ENCODE data around the gene MVB12B. TPM values are rescaled to one million over a fixed set of nuclear protein-coding genes. Genes with fewer than 3 reads are reported as not detected.
A peak's percentile ranks its signal among the peaks of the same experiment; 100 is the strongest.

The MVB12B gene
- total and polyA plus RNA-seq, 2 of the 13 experiments (the other 11 are each of a cell fraction or from before 2014, with no cell fraction given) = 12.1 to 30.1 TPM

DNA sequence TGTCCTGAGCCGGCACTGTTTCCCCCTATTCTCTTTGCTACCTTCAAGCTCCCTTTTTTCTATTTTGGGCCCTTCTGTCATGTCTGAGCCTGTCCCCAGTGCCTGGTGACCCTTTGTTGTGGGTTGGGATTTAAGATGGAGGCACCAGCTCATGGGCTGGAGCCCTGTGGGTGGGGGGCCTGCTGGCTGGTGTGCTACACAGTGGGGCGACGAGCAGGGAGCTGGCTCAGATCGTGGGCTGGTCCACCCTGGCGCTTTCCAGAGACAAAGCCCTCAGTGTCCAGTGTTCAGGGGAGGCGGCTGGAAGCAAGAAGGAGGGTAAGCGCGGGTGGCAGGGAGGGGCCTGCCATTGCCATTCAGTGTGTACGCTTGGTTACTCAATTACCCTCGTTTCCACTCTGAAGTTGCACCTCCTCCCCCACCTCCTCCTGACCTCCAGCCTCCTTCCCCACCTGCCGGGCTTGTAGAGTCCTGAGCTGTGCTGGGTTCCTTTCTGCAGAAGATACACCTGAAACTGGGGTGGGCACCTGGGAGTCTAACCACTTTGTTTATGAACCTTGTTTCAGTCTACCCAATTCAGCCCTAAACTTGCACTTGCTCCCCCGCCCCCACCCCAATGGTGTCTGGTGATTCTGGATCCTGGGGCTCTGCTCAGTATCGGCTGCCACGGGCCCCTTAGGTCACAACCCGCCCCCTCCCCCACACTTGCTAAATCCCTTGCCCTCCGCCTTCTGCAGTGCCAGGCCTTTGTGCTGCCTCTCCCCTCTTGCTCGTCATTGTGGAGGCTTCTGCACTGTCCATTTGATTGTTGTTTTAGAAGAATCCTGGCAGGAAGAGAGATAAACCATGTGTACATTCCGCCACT is 49.9 kb downstream of the MVB12B start (continued):
- TF ChIP-seq MEIS1 (CRISPR knock-in tag; IDR thresholded peaks at IDR 0.05; ENCODE audit: borderline replicate concordance) (no peak), ZNF83 (CRISPR knock-in tag; IDR thresholded peaks at IDR 0.05; ENCODE audit: borderline replicate concordance) (no peak), KMT2A (CRISPR knock-in tag; IDR thresholded peaks at IDR 0.05) (0 out of 2 replicates have a peak, but pooled peaks have one; percentile 54), ZNF615 (CRISPR knock-in tag; IDR thresholded peaks at IDR 0.05; ENCODE audit: borderline replicate concordance) (no peak), TAF15 (IDR thresholded peaks at IDR 0.05; ENCODE audit: low read depth, low read length, poor library complexity, severe bottlenecking) (no peak), BORCS8-MEF2B (CRISPR knock-in tag; IDR thresholded peaks at IDR 0.05) (no peak; the same call in 1 of the 2 replicates), ZNF160 (CRISPR knock-in tag; IDR thresholded peaks at IDR 0.05) (no peak), TOPORS (CRISPR knock-in tag; IDR thresholded peaks at IDR 0.05) (no peak), EP300 (IDR thresholded peaks at IDR 0.05; ENCODE audit: low read depth in 2 of 2, low read length in 2 of 2) (peak; percentile 19 to 56; a peak in 1 of 4 replicates), EP300 (CRISPR knock-in tag; IDR thresholded peaks at IDR 0.05; ENCODE audit: borderline replicate concordance) (no peak), ELF1 (CRISPR knock-in tag; IDR thresholded peaks at IDR 0.05) (no peak), ZNF737 (CRISPR knock-in tag; IDR thresholded peaks at IDR 0.05; ENCODE audit: borderline replicate concordance) (no peak)
- TF ChIP-seq, protein P1, sequence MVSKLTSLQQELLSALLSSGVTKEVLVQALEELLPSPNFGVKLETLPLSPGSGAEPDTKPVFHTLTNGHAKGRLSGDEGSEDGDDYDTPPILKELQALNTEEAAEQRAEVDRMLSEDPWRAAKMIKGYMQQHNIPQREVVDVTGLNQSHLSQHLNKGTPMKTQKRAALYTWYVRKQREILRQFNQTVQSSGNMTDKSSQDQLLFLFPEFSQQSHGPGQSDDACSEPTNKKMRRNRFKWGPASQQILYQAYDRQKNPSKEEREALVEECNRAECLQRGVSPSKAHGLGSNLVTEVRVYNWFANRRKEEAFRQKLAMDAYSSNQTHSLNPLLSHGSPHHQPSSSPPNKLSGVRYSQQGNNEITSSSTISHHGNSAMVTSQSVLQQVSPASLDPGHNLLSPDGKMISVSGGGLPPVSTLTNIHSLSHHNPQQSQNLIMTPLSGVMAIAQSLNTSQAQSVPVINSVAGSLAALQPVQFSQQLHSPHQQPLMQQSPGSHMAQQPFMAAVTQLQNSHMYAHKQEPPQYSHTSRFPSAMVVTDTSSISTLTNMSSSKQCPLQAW (CRISPR knock-in tag; IDR thresholded peaks at IDR 0.05) = 0 out of 2 replicates have a peak, but pooled peaks have one; percentile 11
- TF ChIP-seq, protein P2, sequence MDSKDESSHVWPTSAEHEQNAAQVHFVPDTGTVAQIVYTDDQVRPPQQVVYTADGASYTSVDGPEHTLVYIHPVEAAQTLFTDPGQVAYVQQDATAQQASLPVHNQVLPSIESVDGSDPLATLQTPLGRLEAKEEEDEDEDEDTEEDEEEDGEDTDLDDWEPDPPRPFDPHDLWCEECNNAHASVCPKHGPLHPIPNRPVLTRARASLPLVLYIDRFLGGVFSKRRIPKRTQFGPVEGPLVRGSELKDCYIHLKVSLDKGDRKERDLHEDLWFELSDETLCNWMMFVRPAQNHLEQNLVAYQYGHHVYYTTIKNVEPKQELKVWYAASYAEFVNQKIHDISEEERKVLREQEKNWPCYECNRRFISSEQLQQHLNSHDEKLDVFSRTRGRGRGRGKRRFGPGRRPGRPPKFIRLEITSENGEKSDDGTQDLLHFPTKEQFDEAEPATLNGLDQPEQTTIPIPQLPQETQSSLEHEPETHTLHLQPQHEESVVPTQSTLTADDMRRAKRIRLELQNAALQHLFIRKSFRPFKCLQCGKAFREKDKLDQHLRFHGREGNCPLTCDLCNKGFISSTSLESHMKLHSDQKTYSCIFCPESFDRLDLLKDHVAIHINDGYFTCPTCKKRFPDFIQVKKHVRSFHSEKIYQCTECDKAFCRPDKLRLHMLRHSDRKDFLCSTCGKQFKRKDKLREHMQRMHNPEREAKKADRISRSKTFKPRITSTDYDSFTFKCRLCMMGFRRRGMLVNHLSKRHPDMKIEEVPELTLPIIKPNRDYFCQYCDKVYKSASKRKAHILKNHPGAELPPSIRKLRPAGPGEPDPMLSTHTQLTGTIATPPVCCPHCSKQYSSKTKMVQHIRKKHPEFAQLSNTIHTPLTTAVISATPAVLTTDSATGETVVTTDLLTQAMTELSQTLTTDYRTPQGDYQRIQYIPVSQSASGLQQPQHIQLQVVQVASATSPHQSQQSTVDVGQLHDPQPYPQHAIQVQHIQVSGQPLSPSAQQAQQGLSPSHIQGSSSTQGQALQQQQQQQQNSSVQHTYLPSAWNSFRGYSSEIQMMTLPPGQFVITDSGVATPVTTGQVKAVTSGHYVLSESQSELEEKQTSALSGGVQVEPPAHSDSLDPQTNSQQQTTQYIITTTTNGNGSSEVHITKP (CRISPR knock-in tag; IDR thresholded peaks at IDR 0.05; ENCODE audit: low read depth) = 0 out of 2 replicates have a peak, but pooled peaks have one; percentile 41
- TF ChIP-seq, protein P3, sequence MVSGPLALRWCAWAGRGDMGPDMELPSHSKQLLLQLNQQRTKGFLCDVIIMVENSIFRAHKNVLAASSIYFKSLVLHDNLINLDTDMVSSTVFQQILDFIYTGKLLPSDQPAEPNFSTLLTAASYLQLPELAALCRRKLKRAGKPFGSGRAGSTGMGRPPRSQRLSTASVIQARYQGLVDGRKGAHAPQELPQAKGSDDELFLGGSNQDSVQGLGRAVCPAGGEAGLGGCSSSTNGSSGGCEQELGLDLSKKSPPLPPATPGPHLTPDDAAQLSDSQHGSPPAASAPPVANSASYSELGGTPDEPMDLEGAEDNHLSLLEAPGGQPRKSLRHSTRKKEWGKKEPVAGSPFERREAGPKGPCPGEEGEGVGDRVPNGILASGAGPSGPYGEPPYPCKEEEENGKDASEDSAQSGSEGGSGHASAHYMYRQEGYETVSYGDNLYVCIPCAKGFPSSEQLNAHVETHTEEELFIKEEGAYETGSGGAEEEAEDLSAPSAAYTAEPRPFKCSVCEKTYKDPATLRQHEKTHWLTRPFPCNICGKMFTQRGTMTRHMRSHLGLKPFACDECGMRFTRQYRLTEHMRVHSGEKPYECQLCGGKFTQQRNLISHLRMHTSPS (CRISPR knock-in tag; IDR thresholded peaks at IDR 0.05; ENCODE audit: low read depth) = 0 out of 2 replicates have a peak, but pooled peaks have one; percentile 20
- TF ChIP-seq, protein P4, sequence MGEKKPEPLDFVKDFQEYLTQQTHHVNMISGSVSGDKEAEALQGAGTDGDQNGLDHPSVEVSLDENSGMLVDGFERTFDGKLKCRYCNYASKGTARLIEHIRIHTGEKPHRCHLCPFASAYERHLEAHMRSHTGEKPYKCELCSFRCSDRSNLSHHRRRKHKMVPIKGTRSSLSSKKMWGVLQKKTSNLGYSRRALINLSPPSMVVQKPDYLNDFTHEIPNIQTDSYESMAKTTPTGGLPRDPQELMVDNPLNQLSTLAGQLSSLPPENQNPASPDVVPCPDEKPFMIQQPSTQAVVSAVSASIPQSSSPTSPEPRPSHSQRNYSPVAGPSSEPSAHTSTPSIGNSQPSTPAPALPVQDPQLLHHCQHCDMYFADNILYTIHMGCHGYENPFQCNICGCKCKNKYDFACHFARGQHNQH (CRISPR knock-in tag; IDR thresholded peaks at IDR 0.05) = peak; percentile 70; the same call in 1 of the 2 replicates
- TF ChIP-seq, protein P5, sequence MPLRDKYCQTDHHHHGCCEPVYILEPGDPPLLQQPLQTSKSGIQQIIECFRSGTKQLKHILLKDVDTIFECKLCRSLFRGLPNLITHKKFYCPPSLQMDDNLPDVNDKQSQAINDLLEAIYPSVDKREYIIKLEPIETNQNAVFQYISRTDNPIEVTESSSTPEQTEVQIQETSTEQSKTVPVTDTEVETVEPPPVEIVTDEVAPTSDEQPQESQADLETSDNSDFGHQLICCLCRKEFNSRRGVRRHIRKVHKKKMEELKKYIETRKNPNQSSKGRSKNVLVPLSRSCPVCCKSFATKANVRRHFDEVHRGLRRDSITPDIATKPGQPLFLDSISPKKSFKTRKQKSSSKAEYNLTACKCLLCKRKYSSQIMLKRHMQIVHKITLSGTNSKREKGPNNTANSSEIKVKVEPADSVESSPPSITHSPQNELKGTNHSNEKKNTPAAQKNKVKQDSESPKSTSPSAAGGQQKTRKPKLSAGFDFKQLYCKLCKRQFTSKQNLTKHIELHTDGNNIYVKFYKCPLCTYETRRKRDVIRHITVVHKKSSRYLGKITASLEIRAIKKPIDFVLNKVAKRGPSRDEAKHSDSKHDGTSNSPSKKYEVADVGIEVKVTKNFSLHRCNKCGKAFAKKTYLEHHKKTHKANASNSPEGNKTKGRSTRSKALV (CRISPR knock-in tag; IDR thresholded peaks at IDR 0.05) = 0 out of 2 replicates have a peak, but pooled peaks have one; percentile 34
